Activated naive CD4-positive, alpha-beta T cell treated with anti-CD3 and anti-CD28 coated beads, Interleukin-2, amount 50 U/mL, for 24 hours (primary cell): ENCODE results near the gene EEF1AKMT4.

Experiments
- H3K27ac Mint-ChIP-seq: one replicate; pipeline ENCODE4 v1.8.0; 2021; ENCODE audit warnings: mild to moderate bottlenecking, mixed read lengths
- H3K27me3 Mint-ChIP-seq: one replicate; pipeline ENCODE4 v1.8.0; 2021; ENCODE audit warnings: mixed read lengths
- H3K36me3 Mint-ChIP-seq: one replicate; pipeline ENCODE4 v1.8.0; 2021; ENCODE audit warnings: mixed read lengths
- H3K4me1 Mint-ChIP-seq: one replicate; pipeline ENCODE4 v1.8.0; 2021; ENCODE audit warnings: mixed read lengths
- H3K4me3 Mint-ChIP-seq: one replicate; pipeline ENCODE4 v1.8.0; 2021; ENCODE audit warnings: mild to moderate bottlenecking, mixed read lengths
- H3K9me3 Mint-ChIP-seq: one replicate; pipeline ENCODE4 v1.8.0; 2021; ENCODE audit warnings: mixed read lengths

The EEF1AKMT4 gene

DNA sequence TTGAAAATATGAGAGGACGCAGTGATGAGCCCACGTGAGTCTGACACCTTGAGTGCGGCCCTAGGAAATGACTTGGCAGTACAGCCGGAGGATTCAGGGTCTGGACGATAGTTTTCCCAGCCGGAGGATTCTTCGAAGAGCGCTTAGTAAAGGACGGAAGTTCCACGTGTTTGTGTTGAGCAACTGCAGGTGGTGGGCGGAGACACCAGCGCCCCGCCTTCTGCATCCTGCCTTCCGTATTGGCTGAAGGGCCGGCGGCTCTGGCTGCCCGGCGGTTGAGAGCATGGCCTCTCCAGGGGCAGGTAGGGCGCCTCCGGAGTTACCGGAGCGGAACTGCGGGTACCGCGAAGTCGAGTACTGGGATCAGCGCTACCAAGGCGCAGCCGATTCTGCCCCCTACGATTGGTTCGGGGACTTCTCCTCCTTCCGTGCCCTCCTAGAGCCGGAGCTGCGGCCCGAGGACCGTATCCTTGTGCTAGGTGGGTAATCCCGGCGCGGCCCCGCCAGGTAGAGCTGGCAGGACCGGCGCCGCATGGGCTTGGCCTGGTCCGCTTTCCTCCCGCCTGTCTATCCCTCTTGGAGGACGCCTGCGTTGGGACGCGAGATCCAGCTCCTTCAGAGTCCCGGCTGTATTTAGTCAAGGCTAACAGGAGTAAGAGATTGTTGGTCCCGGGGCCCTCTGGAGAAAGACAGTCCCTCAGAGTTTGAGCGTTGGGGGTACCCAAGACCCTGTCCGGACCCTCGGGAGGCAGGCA is at the start of gene EEF1AKMT4:
Gene EEF1AKMT4 (plus strand): TSS at position 261 of the 755 bp plus-strand sequence. CDS start 23 bp downstream, at position 284.
- Mint-ChIP-seq H3K9me3 (no peaks in the 10 kb centered on the region), H3K4me3 (peak within 1 kb of the TSS; percentile 97), H3K27me3 (no peaks in the 10 kb centered on the region), H3K36me3 (peaks cover 4% of the 10 kb centered on the region), H3K27ac (peak within 1 kb of the TSS; percentile 100), H3K4me1 (peaks cover 15% of the 10 kb centered on the region)

DNA sequence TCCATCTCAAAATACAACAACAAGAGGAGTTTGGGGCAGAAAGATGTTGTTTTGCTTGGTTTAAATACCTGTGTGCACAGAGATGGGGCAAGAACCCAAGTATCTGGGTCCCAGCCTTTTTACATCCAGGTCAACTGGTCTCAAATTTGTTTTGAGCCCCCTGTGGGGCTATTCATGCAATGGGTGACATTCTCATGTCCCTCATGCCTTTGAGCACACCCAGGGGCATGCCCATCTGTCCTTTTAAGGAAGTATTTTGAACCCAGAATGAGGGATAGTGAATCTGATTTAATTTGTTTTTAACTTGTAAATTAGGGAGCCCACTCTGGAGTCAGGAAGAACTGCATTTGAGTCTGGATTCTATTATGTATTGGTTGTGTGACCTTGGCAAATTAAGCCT is 48.6 kb upstream of the EEF1AKMT4 start:
- Mint-ChIP-seq H3K4me3 (no peak overlapping the region), H3K27me3 (no peaks in the 10 kb centered on the region), H3K4me1 (no peaks in the 10 kb centered on the region), H3K27ac (no peak overlapping the region), H3K36me3 (no peaks in the 10 kb centered on the region), H3K9me3 (no peaks in the 10 kb centered on the region)

DNA sequence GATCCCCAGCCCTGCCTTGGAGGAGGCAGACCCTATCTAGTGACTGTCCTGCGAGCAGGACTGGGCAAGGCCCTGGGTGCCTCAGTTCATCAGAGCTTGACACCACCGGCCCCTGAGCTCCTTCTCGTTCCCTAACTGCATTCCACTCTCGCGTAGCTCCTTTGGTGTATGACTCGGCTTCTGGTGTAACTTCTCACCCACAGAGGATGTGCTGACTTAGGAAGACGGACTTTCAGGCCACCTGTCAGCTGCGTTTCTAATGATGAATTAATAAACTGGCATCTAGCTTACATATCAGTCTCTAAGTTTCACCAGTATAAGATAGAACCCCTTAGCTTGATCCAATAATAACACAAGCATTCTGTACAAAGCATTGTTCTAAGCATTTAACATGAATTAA is 45.9 kb upstream of the EEF1AKMT4 start:
- Mint-ChIP-seq H3K4me1 (no peaks in the 10 kb centered on the region), H3K4me3 (no peak overlapping the region), H3K27ac (no peak overlapping the region), H3K27me3 (peaks cover 9% of the 10 kb centered on the region), H3K9me3 (no peaks in the 10 kb centered on the region), H3K36me3 (no peaks in the 10 kb centered on the region)

DNA sequence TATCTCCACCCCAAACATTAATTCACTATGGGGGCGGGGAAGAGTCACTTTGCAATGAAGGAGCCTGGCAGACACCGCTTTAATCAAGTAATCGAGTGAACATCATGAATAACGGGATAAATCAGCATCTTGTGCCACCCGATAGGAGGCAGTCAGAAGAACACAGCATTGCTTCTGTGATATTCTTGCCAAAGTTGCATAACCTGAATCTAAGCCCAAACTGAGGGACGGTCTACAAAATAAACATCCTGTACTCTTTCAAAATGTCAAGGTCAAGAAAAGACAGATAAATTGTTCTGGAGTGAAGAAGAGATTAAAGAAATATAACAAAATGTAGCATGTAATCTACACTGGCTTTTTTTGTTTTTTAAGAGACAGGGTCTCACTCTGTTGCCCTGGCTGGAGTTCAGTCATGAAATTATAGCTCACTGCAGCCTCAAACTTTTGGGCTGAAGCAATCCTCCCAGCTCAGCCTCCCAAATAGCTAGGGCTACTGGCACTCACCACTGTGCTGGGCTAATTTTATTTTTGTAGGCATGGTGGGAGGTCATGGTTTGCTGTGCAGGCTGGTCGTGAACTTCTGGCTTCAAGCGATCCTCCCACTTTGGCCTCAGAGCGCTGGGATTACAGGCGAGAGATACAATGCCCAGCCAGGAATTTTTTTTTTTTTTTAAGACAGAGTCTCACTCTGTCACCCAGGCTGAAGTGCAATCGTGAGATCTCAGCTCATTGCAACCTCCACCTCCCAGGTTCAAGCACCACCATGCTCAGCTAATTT is 40.1 kb upstream of the EEF1AKMT4 start:
- H3K27me3 Mint-ChIP-seq, result peaks cover 9% of the 10 kb centered on the region
- no peaks in the 10 kb centered on the region for H3K36me3 Mint-ChIP-seq
- H3K4me3 Mint-ChIP-seq, result no peak overlapping the region
- no peaks in the 10 kb centered on the region for H3K9me3 Mint-ChIP-seq
- no peaks in the 10 kb centered on the region for H3K4me1 Mint-ChIP-seq
- no peak overlapping the region for H3K27ac Mint-ChIP-seq

DNA sequence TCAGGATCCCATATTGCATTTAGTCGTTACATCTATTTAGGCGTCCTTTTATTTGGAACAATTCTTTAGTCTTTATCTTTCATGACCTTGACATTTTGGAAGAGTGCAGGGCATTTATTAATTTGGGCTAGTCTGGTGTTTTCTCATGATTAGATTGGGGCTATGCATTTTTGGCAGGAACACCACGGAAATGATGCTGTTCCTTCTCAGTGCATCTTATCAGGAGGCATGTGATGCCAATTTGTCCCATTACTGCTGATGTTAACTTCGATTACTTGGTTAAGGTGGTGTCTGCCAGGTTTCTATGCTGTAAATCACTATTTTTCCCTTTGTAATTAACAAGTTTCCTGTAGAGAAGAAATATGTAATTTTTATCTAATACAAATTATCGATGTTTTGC is 38.2 kb upstream of the EEF1AKMT4 start:
- Mint-ChIP-seq H3K27me3 (peaks cover 9% of the 10 kb centered on the region), H3K4me1 (no peaks in the 10 kb centered on the region), H3K36me3 (no peaks in the 10 kb centered on the region), H3K4me3 (no peak overlapping the region), H3K9me3 (no peaks in the 10 kb centered on the region), H3K27ac (no peak overlapping the region)

DNA sequence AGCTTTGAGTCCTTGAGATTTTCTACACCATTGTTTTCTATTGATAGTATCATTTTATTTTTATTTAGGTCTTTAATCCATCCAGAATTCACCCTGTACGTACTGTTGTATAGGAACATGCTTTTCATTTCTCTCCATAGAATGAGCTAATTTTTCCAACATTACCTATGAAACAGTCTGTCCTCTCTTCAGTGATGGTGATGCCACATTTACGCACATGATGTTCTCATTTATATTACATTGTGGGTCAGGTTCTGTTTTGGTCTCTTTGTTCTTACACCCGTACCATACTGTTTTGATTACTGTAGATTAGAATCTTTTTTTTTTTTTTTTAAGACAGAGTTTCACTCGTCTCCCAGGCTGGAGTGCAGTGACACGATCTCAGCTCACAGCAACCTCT is 37.8 kb upstream of the EEF1AKMT4 start:
- Mint-ChIP-seq H3K4me3 (no peak overlapping the region), H3K27me3 (peaks cover 5% of the 10 kb centered on the region), H3K4me1 (no peaks in the 10 kb centered on the region), H3K27ac (no peak overlapping the region), H3K9me3 (no peaks in the 10 kb centered on the region), H3K36me3 (no peaks in the 10 kb centered on the region)

DNA sequence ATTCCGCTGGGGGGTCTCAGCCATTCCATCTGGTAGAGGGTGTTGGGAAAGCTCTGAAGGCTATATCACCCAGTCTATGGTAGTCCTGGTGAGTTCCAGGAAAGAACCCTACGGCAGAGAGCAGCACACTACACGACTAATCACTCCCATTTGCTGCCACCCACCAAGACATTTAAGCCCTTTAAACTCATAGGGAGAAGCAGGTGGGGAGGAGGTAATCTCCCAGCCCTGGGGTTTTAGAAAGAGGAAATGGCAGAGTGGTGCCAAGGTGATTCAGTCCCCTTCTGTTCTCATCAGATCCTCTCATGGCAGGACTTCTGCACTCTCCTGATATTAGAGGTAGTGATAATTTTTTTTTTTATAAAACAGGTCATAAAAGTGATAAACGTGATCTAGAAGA is 30.7 kb upstream of the EEF1AKMT4 start:
- Mint-ChIP-seq H3K36me3 (no peaks in the 10 kb centered on the region), H3K27ac (no peak overlapping the region), H3K4me1 (no peaks in the 10 kb centered on the region), H3K9me3 (no peaks in the 10 kb centered on the region), H3K27me3 (peaks cover 2% of the 10 kb centered on the region), H3K4me3 (no peak overlapping the region)

DNA sequence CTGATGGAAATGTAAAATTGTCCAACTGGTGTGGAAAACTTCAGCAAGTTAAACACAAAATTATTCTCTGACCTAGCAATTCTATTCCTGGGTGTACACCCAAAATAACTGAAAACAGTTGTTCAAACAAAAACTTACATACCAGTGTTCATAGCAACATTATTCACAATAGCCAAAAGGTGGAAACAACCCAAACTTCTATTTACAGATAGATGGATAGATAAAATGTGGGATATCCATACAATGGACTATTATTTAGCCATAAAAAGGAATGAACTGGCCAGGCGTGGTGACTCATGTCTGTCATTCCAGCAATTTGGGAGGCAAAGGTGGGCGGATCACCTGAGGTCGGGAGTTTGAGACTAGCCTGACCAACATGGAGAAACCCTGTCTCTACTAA is 27.0 kb upstream of the EEF1AKMT4 start:
- H3K27ac Mint-ChIP-seq, result no peak overlapping the region
- H3K27me3 Mint-ChIP-seq, result peaks cover 10% of the 10 kb centered on the region
- H3K4me1 Mint-ChIP-seq, result no peaks in the 10 kb centered on the region
- no peaks in the 10 kb centered on the region for H3K36me3 Mint-ChIP-seq
- no peaks in the 10 kb centered on the region for H3K9me3 Mint-ChIP-seq
- no peak overlapping the region for H3K4me3 Mint-ChIP-seq

DNA sequence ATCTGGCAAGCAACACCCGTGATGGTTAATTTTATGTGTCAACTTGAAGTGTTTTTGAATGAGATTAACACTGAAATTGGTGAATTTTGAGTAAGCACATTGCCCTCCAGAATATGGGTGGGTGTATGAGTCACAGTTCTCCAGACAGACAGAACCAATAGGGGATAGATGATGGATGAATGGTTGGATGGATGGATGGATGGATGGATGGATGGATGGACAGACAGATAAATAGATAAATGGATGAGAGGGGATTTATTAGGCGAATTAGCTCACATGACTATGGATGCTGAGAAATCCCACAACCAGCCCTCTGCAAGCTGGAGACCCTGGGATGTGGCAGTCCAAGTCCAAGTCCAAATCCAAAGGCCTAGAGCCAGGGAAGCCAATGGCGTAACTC is 25.5 kb upstream of the EEF1AKMT4 start:
- Mint-ChIP-seq H3K9me3 (no peaks in the 10 kb centered on the region), H3K4me1 (peaks cover 6% of the 10 kb centered on the region), H3K27me3 (peaks cover 16% of the 10 kb centered on the region), H3K36me3 (no peaks in the 10 kb centered on the region), H3K27ac (no peak overlapping the region), H3K4me3 (no peak overlapping the region)

DNA sequence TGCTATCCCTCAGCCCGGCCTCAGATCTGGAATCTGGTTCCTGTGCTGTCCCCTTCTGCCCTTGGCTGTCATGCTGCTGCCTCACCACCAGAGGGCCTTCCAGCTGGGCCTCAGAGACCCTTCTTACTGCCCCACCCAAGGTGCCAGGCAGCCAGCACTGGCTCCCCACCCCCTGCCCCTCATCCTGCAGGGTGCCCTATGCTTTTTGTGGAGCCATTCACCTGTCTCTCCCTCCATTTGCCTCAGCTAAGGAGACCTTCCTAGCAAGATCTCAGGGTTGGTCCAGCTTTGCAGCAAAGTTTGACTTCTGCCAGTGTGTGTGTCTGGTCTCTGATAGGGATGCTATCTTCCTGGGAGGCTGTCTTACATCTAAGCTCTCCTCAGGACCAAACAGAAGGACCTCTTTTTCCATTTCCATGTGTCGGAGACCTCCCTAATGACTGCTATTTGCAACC is 22.0 kb upstream of the EEF1AKMT4 start:
- H3K27me3 Mint-ChIP-seq, result peaks cover 29% of the 10 kb centered on the region
- no peak overlapping the region for H3K4me3 Mint-ChIP-seq
- no peaks in the 10 kb centered on the region for H3K36me3 Mint-ChIP-seq
- H3K27ac Mint-ChIP-seq, result no peak overlapping the region
- H3K4me1 Mint-ChIP-seq, result peaks cover 14% of the 10 kb centered on the region
- no peaks in the 10 kb centered on the region for H3K9me3 Mint-ChIP-seq

DNA sequence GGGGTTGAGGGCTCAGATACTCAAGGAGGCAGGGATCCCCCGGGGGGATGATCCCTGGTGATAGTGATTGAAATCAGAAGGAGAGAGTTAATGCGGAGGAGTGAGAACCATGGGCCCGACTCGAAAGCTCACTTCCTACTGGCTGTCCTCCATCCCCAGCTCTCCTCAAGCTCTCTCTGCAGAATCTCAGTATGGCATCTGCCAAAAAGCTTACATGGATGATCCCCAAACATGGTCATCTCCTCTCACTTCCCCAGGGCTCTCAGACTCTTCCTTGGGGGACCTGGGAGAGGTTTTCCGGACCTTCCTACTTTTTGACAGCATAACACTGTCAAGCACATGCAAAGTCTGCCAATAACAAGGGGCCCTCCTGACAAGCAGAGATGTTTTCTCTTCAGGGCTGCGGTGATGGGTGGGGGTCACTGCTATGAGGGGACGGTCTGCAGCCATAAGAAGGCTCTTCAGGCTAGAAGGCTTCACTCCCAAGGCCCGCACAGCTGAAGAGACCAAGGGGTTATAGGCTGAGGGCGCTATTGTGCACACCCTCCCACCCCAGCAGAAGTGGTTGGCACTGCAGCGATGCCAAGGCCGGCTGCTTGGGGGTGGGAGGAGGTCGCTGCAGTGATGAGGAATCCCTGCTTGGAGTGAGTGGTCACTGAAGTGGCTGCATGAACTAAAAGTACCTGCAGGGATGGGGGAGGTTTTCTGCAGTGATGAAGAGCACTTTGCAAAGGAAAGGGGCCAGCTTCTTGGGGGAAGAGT is 20.9 kb upstream of the EEF1AKMT4 start:
- peaks cover 14% of the 10 kb centered on the region for H3K4me1 Mint-ChIP-seq
- no peaks in the 10 kb centered on the region for H3K36me3 Mint-ChIP-seq
- peak overlapping the region; percentile 60 for H3K4me3 Mint-ChIP-seq
- H3K27ac Mint-ChIP-seq, result no peak overlapping the region
- peaks cover 35% of the 10 kb centered on the region for H3K27me3 Mint-ChIP-seq
- H3K9me3 Mint-ChIP-seq, result no peaks in the 10 kb centered on the region

DNA sequence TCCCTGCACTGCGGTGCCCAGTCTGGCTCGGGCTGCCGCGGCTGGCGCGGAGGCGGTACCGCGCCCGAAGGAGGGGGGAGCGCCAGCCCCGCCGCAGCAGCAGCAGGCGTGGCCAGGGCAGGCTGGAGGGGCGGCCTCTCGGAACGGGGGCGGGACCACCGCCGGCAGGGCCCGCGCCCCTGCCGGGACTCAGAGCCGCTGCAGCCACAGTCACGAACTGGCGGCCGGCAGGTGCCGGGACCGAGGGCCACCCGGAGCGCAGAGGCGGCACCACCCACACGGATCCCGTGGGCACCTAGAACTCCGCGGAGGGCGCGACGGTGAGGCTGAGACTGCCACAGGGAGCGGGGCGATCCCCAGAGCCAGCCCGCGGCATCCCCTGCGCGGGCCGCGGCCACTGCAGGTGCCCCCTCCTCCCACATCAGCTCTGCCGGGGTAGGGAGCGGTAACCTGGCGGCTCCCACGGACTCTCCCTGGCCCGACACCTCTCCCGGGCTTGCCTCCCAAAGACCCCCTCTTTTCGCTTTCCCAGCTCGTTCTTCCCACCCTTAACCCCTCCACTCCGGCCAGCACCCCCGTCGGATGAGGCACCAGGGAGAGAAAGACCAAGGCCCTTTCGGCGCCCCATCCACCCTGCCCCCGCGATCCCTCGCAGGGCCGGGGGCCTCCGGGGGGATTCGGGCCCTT is 19.9 kb upstream of the EEF1AKMT4 start, which contains the start of gene VWA5B2:
Gene VWA5B2 (plus strand): TSS at position 192 of the 687 bp plus-strand sequence. CDS start 944 bp downstream, outside the sequence.
- H3K9me3 Mint-ChIP-seq, result no peaks in the 10 kb centered on the region
- H3K4me1 Mint-ChIP-seq, result peaks cover 14% of the 10 kb centered on the region
- peak within 1 kb of the TSS; percentile 67 for H3K4me3 Mint-ChIP-seq
- no peaks in the 10 kb centered on the region for H3K36me3 Mint-ChIP-seq
- H3K27me3 Mint-ChIP-seq, result peaks cover 33% of the 10 kb centered on the region
- no peak within 1 kb of the TSS for H3K27ac Mint-ChIP-seq

DNA sequence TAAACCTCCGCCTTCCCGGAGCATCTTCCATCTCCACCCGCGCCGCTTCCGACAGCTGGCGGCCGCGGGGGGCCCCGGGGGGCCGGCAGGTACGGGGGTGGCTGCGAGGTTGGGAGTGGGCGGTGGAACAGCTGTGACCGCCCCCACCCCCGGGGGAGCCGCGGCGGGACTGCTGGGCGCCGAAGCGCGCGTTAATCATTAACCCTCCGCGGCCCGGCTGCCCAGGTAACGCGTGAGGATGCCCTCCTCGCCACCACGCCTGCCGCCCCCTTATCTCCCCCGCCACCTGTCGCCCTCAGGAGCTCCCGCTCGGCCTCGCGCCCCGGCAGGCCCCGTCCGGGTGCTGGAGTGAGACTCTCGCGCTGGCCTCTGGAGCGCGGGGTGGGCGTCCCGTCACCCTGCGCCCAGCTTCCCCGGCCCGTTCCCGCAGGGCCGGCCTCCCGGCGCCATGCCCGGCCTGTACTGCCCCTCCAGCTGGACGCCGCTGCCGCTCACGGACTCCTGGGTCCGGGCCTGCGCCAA is 19.3 kb upstream of the EEF1AKMT4 start:
- Mint-ChIP-seq H3K27me3 (peaks cover 32% of the 10 kb centered on the region), H3K4me1 (peaks cover 14% of the 10 kb centered on the region), H3K4me3 (no peak overlapping the region), H3K27ac (no peak overlapping the region), H3K9me3 (no peaks in the 10 kb centered on the region), H3K36me3 (no peaks in the 10 kb centered on the region)

DNA sequence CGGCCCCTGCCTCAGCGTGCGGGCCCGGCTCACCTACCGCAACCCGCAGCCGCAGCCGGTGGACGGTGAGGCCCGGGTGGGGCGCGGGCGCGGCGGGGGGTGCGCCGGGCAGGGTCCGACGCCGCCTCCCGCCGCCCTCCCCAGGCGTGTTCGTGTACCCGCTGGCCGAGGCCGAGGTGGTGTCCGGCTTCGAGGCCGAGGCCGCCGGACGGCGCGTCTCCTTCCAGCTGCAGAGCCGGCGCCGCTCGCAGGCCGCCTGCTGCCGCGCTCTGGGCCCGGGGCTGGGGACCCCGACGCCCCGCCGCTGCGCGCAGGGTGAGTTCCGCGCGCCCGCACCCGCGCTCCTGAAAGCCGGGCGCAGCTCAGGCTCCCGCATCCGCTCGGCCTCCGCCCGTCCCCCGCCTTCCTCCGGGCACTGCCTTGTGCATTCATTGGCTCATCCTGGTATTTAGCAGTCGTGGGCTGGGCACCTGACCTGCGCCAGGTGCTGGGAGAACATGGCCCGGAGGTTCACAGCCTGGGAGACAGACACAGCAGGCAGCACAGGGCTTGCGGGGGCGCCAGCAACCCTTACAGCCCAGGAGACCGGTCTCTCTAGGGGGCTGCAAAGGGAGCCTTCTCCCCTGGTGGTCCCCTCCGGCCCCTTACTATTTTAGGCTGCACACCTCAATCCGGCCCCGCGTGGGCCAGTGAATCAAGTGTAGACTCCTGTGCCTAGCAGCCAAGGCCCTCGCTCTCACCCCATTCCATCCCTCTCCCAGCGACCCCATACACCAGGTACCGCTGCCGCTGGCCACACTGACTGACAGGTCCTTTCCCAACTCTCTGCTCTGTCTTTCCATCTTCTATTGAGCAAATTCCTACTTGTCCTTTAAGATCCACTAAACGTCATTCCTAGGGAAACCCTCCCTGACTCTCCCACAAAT is 18.6 kb upstream of the EEF1AKMT4 start:
- H3K27ac Mint-ChIP-seq, result no peak overlapping the region
- H3K4me3 Mint-ChIP-seq, result peak overlapping the region; percentile 75
- H3K4me1 Mint-ChIP-seq, result peaks cover 14% of the 10 kb centered on the region
- no peaks in the 10 kb centered on the region for H3K9me3 Mint-ChIP-seq
- H3K27me3 Mint-ChIP-seq, result peaks cover 28% of the 10 kb centered on the region
- H3K36me3 Mint-ChIP-seq, result no peaks in the 10 kb centered on the region
